DMS114 treated with DMSO at 0.1 percent for 48 hours (cell line): ENCODE results near the gene ADAM22.
"Not testable (repeated sequence)": the region's sequence is repeated elsewhere in the genome, so short reads cannot be mapped to it uniquely, and the experiment has no call there.

ENCODE experiments used
- DNase-seq: peaks from one replicate; lab custom pipeline; 2025; ENCODE audit not compliant: unreplicated experiment; lab: John Stamatoyannopoulos, UW

ADAM22 gene, protein sequence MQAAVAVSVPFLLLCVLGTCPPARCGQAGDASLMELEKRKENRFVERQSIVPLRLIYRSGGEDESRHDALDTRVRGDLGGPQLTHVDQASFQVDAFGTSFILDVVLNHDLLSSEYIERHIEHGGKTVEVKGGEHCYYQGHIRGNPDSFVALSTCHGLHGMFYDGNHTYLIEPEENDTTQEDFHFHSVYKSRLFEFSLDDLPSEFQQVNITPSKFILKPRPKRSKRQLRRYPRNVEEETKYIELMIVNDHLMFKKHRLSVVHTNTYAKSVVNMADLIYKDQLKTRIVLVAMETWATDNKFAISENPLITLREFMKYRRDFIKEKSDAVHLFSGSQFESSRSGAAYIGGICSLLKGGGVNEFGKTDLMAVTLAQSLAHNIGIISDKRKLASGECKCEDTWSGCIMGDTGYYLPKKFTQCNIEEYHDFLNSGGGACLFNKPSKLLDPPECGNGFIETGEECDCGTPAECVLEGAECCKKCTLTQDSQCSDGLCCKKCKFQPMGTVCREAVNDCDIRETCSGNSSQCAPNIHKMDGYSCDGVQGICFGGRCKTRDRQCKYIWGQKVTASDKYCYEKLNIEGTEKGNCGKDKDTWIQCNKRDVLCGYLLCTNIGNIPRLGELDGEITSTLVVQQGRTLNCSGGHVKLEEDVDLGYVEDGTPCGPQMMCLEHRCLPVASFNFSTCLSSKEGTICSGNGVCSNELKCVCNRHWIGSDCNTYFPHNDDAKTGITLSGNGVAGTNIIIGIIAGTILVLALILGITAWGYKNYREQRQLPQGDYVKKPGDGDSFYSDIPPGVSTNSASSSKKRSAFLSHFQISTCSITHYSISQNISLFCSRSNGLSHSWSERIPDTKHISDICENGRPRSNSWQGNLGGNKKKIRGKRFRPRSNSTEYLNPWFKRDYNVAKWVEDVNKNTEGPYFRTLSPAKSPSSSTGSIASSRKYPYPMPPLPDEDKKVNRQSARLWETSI

DNA sequence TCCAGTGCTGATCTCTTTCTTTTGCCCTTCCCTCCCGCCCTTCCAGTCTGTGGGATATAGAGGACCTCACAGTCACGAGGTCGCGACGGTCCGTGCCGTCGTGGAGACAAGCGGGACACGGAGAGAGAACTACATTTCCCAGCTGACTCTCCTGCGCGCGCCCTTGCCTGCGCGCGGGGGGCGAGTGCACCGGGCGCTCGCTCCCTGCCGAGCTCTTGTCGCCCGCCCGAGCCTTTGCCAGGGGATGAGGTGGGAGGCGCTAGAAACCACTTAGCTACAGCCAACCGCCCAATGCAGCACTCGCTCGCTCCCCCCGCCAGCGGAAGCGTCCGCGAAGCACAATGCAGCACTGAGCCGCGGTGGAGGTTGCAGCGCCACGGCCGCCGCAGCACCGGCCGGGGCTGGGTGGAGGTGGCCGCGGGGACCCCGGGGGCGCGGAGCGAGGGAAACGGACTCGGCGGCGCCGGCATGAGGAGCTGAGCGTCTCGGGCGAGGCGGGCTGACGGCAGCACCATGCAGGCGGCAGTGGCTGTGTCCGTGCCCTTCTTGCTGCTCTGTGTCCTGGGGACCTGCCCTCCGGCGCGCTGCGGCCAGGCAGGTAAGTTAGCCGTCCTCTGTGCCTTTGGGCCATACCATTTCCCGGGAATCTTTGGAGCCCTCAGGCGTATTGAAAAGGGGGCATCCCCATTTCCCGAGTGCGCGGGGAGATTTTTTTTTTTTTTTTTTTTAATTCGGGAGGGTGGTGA lies at the start of gene ADAM22:
Gene ADAM22, plus strand, starts transcription at position 299 of the 746 bp plus-strand sequence. Its CDS starts 215 bp downstream, at position 514.
- DNase-seq, result peak; percentile 88

GRCh38 chr7:87885018-87885417 lies 49.0 kb upstream of the ADAM22 start:
- no peak for DNase-seq

DNA sequence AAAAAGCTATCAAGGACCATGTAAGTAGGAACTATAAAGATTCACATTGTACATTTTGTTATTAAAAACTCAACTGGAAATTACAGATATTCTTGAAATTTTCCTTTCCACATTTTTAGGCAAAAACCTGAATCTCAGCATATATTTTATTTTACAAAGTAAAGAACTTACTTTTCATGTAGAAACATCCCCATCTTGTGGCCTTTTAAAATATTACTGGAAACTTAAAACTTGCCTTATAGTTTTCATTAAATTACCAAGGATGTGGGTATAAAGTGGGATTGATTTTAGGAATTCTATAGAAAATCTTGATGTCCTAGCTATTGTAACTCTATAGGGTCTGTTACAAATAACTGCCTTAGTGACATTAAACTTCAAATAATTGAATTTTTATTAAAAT lies 47.2 kb upstream of the ADAM22 start:
- DNase-seq, result peak; percentile 36

- no peak for DNase-seq
Observed at GRCh38 chr7:87895363-87895762, 38.7 kb upstream of the ADAM22 start.

- DNase-seq, result no peak
Observed at GRCh38 chr7:87899255-87899654, 34.8 kb upstream of the ADAM22 start.

DNA sequence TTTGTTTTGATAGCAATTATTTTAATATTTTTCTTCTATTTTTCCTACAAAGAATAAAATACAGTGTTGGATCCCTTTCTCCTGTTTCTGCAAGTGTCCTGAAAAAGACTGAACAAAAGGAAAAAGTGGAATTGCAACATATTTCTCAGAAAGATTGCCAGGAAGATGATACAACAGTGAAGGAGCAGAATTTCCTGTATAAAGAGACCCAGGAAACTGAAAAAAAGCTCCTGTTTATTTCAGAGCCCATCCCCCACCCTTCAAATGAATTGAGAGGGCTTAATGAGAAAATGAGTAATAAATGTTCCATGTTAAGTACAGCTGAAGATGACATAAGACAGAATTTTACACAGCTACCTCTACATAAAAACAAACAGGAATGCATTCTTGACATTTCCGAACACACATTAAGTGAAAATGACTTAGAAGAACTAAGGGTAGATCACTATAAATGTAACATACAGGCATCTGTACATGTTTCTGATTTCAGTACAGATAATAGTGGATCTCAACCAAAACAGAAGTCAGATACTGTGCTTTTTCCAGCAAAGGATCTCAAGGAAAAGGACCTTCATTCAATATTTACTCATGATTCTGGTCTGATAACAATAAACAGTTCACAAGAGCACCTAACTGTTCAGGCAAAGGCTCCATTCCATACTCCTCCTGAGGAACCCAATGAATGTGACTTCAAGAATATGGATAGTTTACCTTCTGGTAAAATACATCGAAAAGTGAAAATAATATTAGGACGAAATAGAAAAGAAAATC lies 26.7 kb upstream of the ADAM22 start:
- not testable (repeated sequence) for DNase-seq

GRCh38 chr7:87908814-87909213 lies 25.2 kb upstream of the ADAM22 start:
- DNase-seq, result not testable (repeated sequence)

DNA sequence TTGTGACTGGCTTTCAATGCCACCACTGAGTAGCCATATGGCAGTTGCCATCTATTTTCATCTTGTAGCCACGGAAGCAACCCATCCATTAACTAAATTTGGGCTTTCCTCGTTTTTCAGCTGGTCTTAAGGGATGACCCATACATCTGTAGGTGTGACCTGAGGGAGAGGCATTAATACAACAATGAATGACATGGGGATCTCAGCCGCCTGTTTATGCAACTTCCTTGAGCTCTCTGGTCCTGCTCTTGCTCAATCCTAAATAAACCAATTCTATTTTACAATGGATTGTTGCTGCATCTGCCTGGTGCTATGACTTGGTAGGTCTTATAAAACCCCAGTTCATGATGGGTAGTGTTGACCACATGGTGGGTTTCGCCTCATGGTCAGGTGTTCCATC lies 21.9 kb upstream of the ADAM22 start:
- DNase-seq, result no peak

GRCh38 chr7:87918740-87919139 lies 15.3 kb upstream of the ADAM22 start:
- no peak for DNase-seq

DNA sequence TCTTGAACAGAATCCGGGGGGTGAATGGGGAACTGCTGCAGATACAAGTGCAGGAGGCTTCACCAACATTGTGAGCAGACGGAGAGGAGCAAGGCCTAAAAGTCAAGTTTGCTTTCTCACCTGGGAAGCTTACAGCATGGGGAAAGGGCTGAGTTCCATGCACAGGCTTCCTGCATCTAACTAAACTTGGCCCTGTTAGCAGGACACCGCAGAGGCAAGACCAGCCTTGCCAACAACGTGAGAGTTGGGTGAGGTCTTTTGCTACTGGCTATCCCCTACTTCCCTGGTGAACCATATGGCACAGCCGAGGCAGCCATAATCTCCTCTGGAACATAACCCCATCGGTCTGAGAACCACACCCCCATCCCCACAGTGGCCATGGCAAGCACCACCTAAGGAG lies 14.2 kb upstream of the ADAM22 start:
- no peak for DNase-seq

GRCh38 chr7:87920578-87920977 lies 13.5 kb upstream of the ADAM22 start:
- no peak for DNase-seq

DNA sequence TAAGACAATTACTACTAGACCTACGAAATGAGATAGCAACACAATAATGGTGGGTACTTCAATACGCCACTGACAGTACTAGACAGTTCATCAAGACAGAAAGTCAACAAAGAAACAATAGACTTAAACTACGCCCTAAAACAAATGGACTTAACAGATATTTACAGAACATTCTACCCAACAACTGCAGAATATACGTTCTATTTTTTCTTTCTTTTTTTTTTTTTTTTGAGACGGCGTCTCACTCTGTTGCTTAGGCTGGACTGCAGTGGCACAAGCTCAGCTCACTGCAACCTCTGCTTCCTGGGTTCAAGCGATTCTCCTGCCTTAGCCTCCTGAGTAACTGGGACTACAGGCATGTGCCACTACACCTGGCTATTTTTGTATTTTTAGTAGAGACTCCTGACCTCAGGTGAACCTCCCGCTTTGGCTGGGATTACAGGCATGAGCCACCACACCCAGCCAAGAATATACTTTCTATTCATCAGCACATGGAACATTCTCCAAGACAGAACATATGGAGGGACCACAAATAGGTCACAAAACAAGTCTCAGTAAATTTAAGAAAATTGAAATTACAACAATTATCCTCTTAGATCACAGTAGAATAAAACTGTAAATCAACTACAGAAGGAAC lies 11.2 kb upstream of the ADAM22 start:
- not testable (repeated sequence) for DNase-seq

- no peak for DNase-seq
Observed at GRCh38 chr7:87926581-87927461, 7.2 kb upstream of the ADAM22 start.

DNA sequence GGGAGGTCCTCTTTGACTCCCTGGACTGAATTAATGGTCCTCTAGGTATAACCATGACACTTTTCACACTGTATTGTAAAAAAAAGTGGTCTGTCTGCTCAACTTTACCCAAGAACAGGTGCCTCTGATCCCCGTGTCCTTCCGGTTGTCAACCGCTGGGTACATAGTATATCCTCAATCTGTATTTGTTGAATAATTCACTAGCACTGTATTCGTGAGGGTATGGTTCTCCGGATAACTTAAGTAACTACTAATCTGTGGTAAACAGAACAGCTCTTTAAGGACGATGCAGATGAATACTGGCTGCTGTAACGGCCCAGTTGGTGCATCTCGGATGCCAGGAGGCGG lies 472 bp upstream of the ADAM22 start:
- DNase-seq, result no peak

DNA sequence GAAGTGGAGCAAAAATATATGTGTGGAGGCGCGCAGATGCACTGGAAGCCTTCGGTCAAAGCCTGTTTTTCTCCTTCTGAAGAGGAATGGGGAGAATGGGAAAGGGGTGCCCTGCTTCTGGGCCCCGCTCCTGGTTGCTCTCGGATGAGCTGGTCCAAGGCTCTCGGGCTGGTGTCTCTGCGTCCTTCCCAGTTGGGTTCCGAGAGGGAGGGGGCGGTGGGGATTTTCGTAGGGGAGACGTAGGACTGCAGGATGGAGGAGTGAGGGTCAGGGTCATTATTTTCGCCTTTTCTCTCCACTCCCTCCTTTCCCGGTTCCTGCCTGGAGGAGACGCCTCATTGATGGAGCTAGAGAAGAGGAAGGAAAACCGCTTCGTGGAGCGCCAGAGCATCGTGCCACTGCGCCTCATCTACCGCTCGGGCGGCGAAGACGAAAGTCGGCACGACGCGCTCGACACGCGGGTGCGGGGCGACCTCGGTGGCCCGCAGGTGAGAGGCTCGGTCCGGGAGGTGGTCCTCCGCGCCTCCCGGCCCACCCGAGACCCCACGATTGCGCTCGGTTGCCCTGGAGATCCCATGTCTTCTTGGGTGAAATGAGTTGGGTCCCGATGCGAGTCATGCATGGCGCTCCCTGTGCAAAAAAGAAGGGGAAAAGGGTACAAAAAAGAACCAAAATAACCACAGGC lies 790 bp downstream of the ADAM22 start:
- no peak for DNase-seq

GRCh38 chr7:87935384-87935706 lies 1.3 kb downstream of the ADAM22 start:
- no peak for DNase-seq

DNA sequence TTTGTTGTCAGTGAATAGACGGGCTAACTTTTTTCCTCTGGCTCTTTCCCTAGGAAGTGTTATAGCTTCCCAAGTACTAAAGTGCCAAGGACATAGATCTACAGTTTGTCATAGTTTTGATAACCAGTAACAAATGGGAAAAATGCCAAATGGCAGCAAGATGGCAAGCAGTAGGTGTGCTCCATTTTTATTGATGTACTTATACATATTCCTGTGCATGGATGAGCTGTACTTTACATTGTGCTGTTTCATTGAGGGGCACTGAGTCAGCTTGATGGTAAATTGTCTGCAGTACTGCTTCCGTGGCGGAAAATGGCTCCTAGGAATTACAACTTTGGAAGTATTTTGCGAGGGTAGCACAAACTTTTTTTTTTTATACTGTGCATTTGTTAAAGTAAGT lies 7.1 kb downstream of the ADAM22 start:
- no peak for DNase-seq

GRCh38 chr7:87944547-87944946 lies 10.5 kb downstream of the ADAM22 start:
- no peak for DNase-seq

DNA sequence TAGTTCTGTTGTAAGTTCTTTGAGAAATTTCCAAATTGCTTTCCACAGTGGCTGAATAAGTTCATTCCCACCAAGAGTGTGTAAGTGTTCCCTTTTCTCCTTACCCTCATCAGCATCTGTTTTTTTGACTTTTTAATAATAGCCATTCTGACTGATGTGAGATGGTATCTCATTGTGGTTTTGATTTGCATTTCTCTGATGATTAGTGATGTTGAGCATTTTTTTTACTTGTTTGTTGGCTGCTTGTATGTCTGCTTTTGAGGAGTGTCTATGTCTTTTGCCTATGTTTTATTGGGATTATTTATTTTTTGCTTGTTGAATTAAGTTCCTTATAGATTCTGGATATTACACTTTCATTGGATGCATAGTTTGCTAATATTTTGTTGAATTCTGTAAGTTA lies 11.9 kb downstream of the ADAM22 start:
- DNase-seq, result not testable (repeated sequence)
